Upper lobe of right lung (tissue), 1 donor: ENCODE measurements around the gene GPATCH2. TPM values are rescaled to one million over a fixed set of nuclear protein-coding genes. Genes with fewer than 3 reads are reported as not detected.

Experiments used
- ATAC-seq: fragments of 200-7000 bp; cut with Tn5 transposase; one replicate; pipeline ENCODE4 v1.9.1; 2020; ENCODE audit warnings: mild to moderate bottlenecking, moderate library complexity
- DNase-seq: peaks from one replicate; pipeline ENCODE4 v3.0.0-alpha.2; 2020
- H3K27ac ChIP-seq: fragments of 200-600 bp; one replicate; pipeline ENCODE4 v1.8.0; 2022
- H3K27me3 ChIP-seq: fragments of 200-600 bp; one replicate; pipeline ENCODE4 v1.8.0; 2022; ENCODE audit warnings: mild to moderate bottlenecking
- H3K36me3 ChIP-seq: fragments of 200-600 bp; one replicate; pipeline ENCODE4 v1.8.0; 2022
- H3K4me1 ChIP-seq: fragments of 200-600 bp; one replicate; pipeline ENCODE4 v1.8.0; 2022
- H3K4me3 ChIP-seq: fragments of 200-600 bp; one replicate; pipeline ENCODE4 v1.8.0; 2022; ENCODE audit warnings: mild to moderate bottlenecking
- H3K9me3 ChIP-seq: fragments of 200-600 bp; one replicate; pipeline ENCODE4 v1.8.0; 2022
- intact Hi-C: fragments of 100-400 bp; cut with DNase I; formaldehyde crosslinking; loops from one replicate; pipeline ENCODE4 v1.11.0; 2022
- total RNA-seq: library from RNA; stranded (reverse); fragmentation: NEBNext Ultra II Directional; extraction: Animal tissue kit (Norgen Biotek cat#: 25700); gene quantifications from one replicate; pipeline ENCODE4 v1.2.1, GENCODE V29; 2021
- TF ChIP-seq, protein P1 (sequence below): fragments of 200-600 bp; IDR thresholded peaks from one replicate; pipeline ENCODE4 v1.8.0; 2022; ENCODE audit warnings: antibody characterized with exemption
- donor health status: DM: no; HTN: yes; CAD: no; lungs with severe emphysema.

The GPATCH2 gene
- total RNA-seq, 1 donor from 2014 or later: 11.3 TPM

DNA sequence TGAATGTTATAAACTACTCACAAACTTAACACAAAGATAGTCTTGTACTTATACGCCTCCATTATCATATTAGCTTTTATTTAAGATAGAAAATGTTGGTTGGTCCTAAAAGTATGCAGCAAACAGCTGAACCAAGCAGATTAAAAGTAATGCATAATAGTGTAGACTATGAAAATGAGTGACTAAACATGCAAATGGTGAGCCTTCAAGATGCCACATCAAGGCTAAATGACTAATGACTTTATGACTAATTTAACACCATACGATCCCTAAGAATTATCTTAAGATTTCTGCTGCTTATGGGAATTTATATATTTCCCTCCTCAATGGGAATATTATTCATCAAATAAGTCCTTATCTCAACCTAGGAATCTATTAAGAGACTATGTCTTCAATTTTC, 4.6 kb downstream of the GPATCH2 start:
- Histone ChIP-seq H3K36me3 (no peaks in the 10 kb centered on the region), H3K27me3 (no peaks in the 10 kb centered on the region), H3K4me1 (peaks cover 9% of the 10 kb centered on the region), H3K9me3 (no peaks in the 10 kb centered on the region), H3K27ac (no peak overlapping the region), H3K4me3 (no peak overlapping the region)
- DNase-seq: no peak
- TF ChIP-seq, protein P1, sequence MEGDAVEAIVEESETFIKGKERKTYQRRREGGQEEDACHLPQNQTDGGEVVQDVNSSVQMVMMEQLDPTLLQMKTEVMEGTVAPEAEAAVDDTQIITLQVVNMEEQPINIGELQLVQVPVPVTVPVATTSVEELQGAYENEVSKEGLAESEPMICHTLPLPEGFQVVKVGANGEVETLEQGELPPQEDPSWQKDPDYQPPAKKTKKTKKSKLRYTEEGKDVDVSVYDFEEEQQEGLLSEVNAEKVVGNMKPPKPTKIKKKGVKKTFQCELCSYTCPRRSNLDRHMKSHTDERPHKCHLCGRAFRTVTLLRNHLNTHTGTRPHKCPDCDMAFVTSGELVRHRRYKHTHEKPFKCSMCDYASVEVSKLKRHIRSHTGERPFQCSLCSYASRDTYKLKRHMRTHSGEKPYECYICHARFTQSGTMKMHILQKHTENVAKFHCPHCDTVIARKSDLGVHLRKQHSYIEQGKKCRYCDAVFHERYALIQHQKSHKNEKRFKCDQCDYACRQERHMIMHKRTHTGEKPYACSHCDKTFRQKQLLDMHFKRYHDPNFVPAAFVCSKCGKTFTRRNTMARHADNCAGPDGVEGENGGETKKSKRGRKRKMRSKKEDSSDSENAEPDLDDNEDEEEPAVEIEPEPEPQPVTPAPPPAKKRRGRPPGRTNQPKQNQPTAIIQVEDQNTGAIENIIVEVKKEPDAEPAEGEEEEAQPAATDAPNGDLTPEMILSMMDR: no peak
- ATAC-seq: no peak
- intact Hi-C loops: no loop called here

DNA sequence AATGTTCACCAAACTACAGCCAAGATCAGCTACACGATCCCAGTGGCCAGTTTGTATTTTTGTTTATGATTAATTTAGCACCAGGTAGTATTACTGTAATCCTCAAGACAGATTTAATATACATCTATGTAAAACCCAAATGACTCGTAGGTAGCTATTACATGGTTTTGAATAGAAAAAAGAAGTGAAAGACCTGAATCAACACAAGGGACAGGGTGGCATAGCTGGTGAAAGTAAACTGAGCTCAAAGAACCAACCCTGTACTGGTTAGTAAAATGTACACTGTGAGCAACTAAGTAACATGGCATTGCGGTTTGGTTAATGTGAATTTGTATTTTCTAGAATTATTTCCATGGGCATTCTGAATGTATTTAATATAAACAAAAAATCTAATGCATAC, 8.8 kb downstream of the GPATCH2 start:
- TF ChIP-seq, protein P1: no peak
- DNase-seq: no peak
- Histone ChIP-seq H3K4me3 (no peak overlapping the region), H3K27ac (no peak overlapping the region), H3K36me3 (peaks cover 13% of the 10 kb centered on the region), H3K9me3 (no peaks in the 10 kb centered on the region), H3K27me3 (no peaks in the 10 kb centered on the region), H3K4me1 (no peaks in the 10 kb centered on the region)
- ATAC-seq: no peak
- intact Hi-C loops: no loop called here

DNA sequence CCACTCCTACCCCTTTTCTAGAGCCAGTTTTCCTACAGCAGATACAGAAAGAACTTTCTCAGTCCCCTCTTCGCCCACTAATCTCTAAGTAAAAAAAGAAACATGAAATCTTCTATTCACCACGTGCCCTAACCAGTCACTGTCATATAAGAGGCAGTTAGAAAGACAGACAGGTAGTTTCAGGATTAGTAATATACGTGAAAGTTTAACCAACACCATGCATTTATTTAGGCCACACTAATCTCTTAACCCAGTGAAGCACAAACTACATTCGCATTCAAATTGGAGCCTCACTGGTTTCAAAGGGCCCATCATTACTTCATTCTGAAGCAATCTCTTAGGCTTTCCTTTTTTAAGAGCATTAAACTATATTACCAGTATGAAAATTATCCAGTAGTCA, 10.1 kb downstream of the GPATCH2 start:
- Histone ChIP-seq H3K4me1 (no peaks in the 10 kb centered on the region), H3K9me3 (no peaks in the 10 kb centered on the region), H3K36me3 (peaks cover 13% of the 10 kb centered on the region), H3K27me3 (no peaks in the 10 kb centered on the region), H3K4me3 (no peak overlapping the region), H3K27ac (no peak overlapping the region)
- ATAC-seq: no peak
- intact Hi-C loops: no loop called here
- DNase-seq: no peak
- TF ChIP-seq, protein P1: no peak

DNA sequence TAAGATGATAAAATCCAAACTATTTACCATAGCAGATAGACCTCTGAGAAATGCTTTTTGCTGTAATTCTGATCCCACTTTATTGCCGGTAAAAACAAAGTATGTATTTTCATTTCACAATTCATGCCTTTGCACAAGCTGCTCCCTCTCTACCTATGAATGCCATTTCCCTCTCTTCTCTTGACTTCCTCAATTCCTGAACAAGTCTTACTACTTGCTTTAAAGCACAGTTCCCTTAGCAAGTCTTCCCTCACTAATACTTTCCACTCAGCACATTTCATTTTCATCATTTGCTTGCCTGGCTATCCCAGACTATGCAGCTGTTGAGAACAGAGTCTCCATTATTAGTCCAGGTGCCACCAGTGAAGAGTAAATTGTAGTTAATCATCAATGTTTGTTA, 13.8 kb downstream of the GPATCH2 start:
- Histone ChIP-seq H3K36me3 (peaks cover 13% of the 10 kb centered on the region), H3K9me3 (no peaks in the 10 kb centered on the region), H3K4me3 (no peak overlapping the region), H3K4me1 (no peaks in the 10 kb centered on the region), H3K27ac (no peak overlapping the region), H3K27me3 (no peaks in the 10 kb centered on the region)
- TF ChIP-seq, protein P1: no peak
- ATAC-seq (peak; percentile 52), DNase-seq (no peak)
- intact Hi-C loops: no loop called here

DNA sequence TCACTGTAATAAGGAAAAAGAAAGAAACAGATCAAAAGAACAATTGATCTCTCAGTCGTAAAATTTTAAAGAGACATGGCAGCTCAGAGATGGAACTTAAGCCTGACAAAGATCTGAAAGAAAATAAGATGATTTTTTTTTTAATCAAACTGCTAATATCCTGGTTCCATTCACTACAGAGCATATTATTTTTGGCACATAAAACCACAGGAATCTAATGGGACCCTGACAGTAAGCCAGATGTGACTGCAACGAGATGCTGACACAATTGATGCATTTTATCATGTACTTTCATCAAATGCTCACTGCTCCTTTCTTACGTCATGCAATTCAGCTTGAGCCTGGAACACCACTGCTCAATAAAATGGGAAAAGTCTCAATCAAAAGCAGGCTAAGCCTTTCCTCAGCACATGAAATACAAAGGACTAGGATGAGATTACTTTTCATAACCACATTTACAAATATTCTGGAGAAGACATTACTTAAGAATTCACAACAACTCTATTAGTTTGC, 16.6 kb downstream of the GPATCH2 start:
- Histone ChIP-seq H3K9me3 (no peaks in the 10 kb centered on the region), H3K4me3 (no peak overlapping the region), H3K36me3 (peaks cover 14% of the 10 kb centered on the region), H3K27ac (no peak overlapping the region), H3K4me1 (no peaks in the 10 kb centered on the region), H3K27me3 (no peaks in the 10 kb centered on the region)
- no peak for DNase-seq
- ATAC-seq: no peak
- TF ChIP-seq, protein P1: no peak
- intact Hi-C loops: no loop called here

DNA sequence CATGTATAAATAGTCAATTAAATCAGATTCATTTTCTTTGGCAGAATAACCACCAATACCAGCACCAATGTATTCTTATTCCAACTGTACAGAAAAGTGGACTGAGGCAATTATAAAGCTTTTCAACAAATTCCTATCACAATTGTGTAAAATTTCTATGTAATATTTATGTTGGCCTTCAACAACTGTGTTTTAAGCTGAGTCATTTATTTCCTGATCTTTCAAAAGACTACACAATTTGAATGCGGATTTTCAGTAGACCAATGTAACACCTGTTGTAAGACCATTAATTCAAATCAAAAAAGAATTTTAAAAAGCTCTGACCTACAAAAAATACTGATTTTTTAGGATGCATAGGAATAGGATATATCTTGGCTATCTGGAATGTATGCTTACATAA, 25.5 kb downstream of the GPATCH2 start:
- intact Hi-C loops: no loop called here
- TF ChIP-seq, protein P1: no peak
- Histone ChIP-seq H3K27me3 (no peaks in the 10 kb centered on the region), H3K4me1 (no peaks in the 10 kb centered on the region), H3K36me3 (peaks cover 24% of the 10 kb centered on the region), H3K27ac (no peak overlapping the region), H3K9me3 (no peaks in the 10 kb centered on the region), H3K4me3 (no peak overlapping the region)
- ATAC-seq (no peak), DNase-seq (no peak)
